AG08396 (cell line): ENCODE results near the gene ATAD3C.
"Not testable (repeated sequence)": the region's sequence is repeated elsewhere in the genome, so short reads cannot be mapped to it uniquely, and the experiment has no call there.

Experiments
- DNase-seq: peaks from one replicate; pipeline ENCODE4 v3.0.0; 2012; ENCODE audit warnings: low spot score, mixed read lengths

Gene ATAD3C

DNA sequence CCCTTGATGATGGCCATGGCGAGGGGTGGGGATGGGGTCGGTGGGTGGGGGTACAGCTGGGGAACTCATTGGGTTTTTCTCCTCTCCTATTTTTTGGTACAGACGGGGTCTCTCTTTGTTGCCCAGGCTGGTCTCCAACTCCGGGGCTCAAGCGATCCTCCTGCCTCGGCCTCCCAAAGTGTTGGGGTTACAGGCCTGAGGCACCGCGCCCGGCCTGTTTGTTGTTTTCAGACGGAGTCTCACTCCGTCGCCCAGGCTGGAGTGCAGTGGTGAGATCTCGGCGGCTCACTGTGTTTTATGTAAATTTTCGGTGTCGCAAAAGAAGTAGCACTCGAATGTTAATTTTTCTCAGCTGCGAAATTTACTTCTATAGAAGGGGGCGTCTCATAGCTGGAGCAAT lies 2.9 kb upstream of the ATAD3C start:
- not testable (repeated sequence) for DNase-seq

DNA sequence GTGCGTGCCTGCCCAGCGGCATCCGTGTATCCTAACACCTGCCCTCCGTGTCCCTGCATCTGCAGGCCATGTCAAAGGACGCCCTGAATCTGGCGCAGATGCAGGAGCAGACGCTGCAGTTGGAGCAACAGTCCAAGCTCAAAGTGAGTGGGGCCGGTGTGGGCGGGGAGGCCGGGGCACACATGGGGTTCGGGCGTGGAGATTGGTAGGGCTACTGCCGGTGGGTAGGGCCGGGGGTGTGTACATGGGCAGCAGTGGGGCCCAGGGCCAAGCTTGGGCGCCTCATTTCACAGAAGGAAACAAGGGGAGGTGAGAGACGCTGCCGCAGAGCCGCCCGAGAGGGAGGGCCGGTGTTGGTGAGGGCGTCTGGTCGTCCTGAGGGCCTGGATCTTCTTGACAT lies 1.1 kb downstream of the ATAD3C start:
- not testable (repeated sequence) for DNase-seq

DNA sequence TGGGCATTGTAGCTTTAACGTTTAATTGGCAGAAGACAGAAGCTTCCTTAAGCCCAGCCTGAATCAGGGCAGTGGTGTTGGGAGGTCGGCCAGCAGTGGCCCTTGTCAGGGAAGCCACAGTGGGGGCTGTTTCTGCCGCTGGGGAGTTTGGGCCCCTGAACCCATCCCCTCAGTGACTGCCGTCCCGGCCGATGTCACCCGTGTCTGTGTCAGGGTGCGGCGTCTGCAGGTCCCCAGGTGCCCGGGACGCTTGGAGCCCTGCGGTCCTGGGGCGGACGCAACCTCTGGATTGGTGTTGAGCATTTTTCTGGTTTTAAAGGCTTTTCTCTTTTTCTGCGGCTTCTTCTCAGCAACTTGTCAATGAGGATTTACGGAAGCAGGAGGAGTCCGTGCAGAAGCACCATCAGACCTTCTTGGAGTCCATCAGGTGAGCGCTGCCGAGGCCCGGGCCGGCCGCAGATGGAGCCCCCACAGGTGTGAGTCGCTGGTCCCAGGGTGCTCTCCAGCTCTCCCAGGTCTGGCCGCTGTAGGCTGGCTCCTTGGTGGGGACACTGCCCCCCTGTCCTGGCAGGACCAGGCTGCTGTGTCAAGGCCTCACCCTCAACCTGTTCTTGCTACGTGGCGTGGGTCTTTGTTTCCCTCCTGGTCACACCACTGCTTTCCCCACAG lies 2.3 kb downstream of the ATAD3C start:
- DNase-seq, result no peak

DNA sequence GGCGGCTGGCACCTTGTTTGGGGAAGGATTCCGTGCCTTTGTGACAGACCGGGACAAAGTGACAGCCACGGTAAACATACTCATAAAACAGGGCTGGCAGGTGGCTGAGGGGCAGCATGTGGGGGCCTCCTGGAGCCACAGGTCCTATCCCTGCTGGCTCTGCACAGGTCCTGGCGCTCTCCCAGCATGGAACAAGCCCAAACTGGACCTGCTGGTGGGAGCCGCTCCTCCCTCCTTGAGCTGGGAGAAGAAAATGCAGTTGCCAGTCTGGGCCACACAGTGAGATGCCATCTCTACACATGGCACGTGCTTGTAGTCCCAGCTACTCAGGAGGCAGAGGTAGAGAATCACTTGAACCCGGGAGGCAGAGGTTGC lies 2.9 kb downstream of the ATAD3C start:
- DNase-seq, result not testable (repeated sequence)

DNA sequence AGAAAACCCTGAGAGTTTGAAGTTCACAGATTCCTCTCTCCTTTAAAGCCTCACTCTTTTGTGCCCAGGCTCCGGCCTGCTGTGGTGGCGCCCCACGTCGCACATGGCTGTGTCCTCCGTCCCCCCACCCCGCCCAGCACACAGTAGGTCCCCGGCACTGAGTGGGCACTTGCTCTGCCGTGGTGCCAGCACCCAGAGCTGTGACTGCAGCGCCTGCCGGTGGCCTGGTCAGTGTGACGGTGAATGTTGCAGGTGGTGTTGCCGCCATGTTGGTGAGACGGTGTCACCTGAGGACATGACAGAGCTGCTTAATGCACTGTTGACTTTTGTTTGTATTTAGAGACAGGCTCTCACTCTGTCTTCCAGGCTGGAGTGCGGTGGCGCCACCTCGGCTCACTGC lies 3.4 kb downstream of the ATAD3C start:
- no peak for DNase-seq

DNA sequence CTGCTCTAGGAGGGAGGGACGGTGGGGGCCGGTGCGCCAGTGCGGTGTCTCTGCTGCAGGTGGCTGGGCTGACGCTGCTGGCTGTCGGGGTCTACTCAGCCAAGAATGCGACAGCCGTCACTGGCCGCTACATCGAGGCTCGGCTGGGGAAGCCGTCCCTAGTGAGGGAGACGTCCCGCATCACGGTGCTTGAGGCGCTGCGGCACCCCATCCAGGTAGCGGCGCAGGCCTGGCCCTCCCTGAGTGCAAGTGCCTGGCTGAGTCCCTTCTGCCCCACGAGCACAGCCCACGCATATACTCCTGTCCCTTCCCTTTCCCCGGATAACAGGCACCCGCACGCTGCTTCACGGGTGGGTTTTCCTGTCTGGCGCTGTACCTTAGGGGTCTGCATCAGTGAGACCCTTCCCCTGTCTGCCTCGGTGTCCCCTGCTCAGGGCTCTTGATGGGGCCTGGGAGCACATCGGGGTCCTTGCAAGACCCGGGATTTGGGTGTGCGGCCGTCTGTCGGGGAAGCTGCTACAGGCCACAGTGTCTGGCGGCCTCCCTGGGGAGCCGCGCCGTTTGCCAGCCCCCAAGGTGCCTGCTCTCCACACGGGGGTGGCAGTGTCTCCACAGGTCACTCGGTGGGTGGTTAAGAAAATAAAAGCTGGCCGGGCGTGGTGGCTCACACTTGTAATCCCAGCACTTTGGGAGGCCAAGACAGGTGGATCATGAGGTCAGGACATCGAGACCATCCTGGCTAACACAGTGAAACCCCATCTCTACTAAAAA lies 5.0 kb downstream of the ATAD3C start:
- DNase-seq, result not testable (repeated sequence)

DNA sequence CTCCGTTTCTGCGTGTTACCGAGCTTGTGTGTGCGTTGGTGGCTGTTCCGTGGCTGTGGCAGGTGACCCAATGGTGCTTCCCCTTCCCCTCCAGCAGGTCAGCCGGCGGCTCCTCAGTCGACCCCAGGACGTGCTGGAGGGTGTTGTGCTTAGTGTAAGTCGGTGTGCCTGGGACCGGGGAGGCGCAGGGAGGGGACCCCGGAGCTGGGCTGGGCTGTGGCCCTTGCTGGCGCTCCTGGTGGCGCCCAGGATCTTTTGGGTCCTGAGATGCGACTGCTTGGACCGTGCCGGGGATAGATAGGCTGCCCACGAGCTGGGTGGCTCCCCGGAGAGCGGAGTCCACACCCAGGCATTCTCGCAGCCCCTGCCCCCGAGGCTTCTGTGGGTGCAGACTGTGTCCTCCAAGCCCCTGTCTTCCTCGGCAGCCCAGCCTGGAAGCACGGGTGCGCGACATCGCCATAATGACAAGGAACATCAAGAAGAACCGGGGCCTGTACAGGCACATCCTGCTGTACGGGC lies 5.9 kb downstream of the ATAD3C start:
- DNase-seq, result no peak

DNA sequence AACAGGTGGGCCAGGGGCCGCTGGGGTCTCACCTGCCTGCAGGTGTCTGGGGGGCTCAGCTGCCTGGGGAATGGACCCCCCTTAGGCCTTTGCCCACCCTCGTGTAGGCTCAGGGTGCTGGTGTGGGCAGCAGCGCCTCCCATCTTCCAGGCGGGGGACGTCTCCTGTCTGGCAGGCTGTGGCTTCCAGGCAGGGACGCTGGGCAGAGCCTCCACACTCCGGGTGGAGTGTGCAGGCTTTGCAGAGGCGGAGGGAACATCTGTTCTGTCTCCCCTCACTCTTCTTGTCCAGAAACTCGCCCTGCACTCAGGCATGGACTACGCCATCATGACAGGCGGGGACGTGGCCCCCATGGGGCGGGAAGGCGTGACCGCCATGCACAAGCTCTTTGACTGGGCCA lies 6.4 kb downstream of the ATAD3C start:
- DNase-seq, result not testable (repeated sequence)

DNA sequence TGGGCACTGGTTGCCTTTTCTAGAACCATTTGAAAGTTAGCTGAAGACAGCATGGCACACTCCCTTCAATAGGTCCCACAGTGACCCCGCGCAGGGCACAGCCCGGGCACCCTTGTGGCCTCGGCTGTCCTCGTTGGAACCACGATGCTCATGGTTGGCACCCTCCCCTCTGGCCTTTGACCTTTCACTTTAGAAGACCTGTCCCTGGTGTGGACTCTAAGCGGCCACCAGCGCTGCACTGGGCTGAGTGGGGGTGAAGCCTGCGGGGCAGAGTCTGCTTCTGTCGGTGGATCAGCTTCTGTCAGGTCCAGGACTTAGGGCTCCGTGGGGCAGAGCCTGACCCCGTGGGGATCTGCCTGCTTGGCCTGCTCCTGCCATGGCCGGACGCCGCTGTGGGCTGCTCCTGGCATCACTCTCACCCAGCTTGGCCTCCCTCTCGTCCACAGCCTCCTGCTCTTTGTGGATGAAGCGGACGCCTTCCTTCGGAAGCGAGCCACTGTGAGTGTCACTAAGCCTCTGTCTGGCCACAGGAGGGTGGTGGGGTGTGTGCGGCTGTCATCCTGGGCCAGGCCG lies 7.3 kb downstream of the ATAD3C start:
- DNase-seq, result not testable (repeated sequence)

DNA sequence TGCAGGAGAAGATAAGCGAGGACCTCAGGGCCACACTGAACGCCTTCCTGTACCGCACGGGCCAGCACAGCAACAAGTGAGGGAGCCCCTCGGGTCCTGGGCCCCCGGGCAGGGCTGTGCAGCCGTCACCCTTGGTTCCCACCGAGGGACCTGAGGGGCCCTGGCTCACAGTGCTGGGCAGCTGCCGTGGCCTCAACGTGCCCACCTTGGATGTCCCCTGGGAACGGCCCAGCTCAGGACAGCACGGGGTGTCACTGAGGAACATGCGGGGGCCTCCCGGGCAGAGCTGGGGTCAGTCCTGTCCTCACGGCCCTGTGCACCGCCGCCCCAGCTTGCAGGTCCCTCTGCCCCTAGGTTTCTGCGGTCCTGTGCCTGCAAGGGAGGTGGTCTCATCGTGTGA lies 9.7 kb downstream of the ATAD3C start:
- not testable (repeated sequence) for DNase-seq

DNA sequence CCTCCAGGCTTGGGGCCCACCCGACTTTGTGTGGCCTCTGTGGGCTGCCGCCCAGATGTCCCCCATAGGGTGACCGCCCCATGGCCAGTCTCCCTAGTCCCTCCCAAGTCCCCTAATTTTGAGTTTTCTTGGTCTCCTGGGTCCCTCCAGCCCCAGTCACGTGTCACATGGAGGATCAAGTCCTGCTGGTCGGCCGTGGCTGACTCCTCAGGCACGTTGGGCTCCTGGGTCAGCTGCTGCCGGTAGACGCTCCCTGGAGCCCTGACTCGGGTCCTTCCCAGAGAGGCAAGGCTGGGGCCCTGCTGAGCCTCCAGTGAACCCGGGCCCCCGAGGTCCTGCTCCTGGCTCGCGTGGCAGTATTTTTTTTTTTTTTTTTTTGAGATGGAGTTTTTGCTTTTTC lies 10.2 kb downstream of the ATAD3C start:
- not testable (repeated sequence) for DNase-seq

DNA sequence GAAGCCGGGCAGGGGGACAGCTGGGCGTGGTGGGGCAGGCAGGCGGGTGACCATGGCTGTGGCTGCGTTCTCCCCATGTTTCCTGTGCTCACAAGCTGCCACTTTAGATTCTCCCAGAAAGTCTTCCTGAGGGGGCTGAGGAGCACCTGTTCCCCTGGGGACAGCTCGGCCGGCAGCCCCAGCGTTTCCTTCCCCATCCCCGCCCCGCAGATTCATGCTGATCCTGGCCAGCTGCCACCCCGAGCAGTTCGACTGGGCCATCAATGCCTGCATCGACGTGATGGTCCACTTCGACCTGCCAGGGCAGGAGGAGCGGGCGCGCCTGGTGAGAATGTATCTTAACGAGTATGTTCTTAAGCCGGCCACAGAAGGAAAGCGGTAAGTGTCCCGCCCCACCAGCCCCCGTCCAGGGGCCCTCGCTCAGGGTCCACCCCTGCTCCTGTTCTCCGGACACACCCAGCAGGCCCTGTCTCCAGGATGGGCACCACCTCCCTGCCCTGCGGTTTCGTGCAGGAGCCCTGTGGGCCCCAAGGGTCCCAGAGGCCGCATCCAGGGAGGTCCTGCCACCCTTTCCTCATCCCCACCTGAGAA lies 11.1 kb downstream of the ATAD3C start:
- no peak for DNase-seq

DNA sequence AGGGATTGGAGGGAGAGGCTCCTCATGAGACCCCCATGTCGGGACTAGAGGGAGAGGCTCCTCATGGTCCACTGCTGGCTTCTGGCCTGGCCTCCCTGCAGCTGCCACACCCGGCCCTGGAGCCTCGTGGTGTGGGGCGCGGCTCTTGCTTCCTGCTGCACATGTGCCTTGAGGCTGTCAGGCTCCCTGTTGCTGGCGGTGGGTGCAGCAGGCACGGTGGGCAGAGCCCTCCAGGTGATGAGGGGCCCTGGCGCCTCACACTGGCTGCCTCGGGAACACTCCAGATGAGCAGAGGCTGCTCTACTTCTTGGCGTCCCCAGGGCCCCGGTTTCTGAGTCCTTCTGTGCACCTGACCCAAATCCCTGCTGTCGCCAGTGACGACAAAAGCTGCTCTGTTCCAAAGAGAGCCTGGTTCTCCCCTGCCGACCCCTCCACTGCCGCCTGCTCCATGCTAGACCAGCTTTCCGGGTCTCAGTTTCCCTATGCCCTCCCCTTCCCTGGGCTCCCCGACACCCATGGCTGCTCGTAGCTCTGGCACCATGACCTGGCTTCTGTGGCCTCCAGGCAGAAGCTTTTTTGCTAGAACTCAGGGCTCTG lies 12.3 kb downstream of the ATAD3C start:
- DNase-seq, result no peak

DNA sequence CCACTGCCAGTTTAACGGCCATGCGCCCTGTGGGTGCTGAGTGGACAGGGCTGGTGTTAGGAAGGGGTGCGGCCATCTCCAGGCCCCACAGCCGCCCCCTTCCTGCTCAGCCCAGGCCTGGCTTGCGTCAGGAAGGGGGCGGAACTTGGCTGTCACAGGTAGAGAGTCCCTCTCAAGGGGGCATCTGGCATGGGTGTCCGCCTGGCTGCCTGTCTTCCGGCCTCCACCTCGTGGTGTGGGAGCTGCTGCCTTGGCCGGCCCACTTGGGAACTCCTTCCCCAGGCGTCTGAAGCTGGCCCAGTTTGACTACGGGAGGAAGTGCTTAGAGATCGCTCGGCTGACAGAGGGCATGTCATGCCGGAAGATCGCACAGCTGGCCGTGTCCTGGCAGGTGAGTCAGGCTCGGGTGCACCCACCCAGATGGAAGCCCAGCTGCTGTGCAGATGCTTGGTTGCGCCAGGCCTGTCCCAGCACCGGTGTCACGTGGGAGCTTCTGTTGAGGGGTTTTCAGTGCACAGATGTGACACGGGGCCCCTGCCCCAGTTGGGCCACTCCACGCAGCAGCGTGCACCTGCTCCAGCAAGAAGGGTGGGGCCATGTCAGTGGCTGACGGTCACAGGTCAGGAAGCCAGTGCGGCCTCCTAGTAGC lies 13.0 kb downstream of the ATAD3C start:
- peak; percentile 47 for DNase-seq

DNA sequence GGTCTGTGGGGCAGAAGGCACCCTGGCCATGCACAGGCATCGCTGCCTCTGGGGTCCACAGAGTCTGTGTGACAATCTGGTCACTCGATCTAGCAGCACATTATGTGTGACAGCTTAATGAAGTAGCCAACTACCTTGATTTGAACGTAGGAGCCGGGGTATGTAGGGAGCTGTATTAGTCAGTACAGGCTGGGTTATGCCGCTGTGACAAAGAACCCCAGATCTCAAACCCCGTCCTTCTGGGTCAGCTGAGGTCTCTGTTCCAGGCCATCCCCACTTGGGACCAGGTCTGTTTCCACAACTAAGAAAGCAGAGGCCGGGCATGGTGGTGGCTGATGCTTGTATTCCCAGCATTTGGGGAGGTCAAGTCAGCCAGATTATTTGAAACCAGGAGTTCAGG lies 13.8 kb downstream of the ATAD3C start:
- no peak for DNase-seq

DNA sequence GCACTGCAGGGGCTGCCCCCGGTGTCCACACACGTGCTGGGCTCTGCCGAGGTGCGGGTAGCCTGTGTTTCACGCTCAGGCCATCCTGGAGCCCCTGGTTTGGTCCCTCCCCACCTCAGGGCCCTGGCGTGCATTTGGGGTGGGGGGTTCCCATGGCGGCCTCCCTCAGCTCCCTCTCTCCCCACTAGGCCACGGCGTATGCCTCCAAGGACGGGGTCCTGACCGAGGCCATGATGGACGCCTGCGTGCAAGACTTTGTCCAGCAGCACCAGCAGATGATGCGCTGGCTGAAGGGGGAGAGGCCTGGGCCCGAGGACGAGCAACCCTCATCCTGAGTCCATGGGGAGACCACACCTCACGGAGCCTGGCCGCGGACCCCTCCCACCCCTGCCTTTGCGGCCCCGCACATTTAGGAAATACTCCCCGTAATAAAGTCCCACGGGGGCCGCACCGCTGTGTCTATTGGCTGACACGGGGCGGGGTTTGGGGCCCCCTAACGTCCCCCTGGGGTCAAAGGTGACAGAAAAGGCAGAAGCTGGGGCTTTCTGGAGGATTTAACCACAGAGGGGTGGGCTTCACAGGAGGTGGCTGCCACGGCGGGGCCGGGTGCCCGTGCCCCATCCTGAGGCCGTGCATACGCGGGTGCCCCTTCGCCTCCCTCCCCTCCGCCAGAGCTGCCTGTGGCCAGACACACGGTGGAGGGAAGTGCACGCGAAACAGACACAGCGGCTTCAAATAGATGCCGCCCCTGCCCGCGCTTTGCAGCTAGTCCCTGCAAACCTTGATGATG lies 18.9 kb downstream of the ATAD3C start:
- not testable (repeated sequence) for DNase-seq

DNA sequence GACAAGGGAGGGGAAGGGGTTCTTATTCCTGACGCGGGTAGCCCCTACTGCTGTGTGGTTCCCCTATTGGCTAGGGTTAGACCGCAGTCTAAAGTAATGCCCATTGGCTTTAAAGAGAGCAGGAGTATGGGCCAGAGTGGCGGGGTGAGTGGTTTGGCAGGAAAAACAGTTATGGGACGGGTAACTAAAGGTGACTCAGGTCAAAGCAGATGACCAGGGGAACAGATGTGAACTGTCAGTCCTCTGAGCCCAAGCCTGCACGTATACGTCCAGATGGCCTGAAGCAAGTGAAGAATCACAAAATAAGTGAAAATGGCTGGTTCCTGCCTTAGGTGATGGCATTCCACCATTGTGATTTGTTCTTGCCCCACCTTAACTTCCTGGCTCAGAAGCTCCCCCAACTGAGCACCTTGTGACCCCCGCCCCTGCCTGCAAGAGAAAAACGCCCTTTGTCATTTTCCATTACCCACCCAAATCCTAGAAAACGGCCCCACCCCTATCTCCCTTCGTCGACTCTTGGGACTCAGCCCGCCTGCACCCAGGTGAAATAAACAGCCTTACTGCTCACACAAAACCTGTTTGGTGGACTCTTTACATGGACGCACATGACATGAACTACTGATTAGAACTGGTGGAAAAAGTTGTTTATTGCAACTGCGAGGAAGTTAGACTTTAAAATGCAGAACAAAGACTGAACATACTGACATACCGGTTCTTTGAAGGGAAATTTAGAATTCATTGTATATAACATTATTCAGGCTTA lies 21.3 kb downstream of the ATAD3C start:
- DNase-seq, result no peak

DNA sequence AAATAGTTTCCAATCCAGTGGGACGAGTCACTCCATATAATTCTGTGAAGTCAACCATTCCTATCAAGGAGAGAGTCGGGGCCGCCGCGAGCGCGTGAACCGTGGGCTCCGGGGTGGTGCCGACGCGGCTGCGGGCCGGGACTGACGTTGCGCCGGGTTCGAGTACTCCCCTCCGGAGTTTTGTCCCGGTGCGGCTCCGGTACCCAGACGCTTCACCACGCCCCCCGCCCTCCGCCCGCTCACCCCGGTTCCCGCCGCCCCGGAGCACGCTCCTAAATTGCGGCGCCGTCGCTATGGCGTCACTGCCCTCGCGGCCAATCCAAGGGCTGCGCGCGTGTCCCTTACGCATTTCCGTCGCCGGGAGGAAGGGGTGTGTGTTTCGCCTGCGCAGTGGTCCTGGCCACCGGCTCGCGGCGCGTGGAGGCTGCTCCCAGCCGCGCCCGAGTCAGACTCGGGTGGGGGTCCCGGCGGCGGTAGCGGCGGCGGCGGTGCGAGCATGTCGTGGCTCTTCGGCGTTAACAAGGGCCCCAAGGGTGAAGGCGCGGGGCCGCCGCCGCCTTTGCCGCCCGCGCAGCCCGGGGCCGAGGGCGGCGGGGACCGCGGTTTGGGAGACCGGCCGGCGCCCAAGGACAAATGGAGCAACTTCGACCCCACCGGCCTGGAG lies 22.0 kb downstream of the ATAD3C start, which contains the start of gene ATAD3B:
Gene ATAD3B, plus strand, starts transcription at position 377 of the 664 bp plus-strand sequence. Its CDS starts 120 bp downstream, at position 497.
- DNase-seq, result peak; percentile 97
